AG04449 (cell line): ENCODE results near the gene ATP5PO.

Experiments used
- CTCF ChIA-PET: fragments of 350-600 bp; formaldehyde crosslinking; extraction: SDS; loops from one replicate; lab custom pipeline; 2021; ENCODE audit warnings: antibody characterized with exemption; lab: Yijun Ruan, JAX
- POLR2A ChIA-PET: fragments of 400-600, 350-600 bp; formaldehyde crosslinking; extraction: SDS; loops from one replicate; lab custom pipeline; 2020; ENCODE audit warnings: antibody characterized with exemption, inconsistent platforms; lab: Yijun Ruan, JAX
- DNase-seq: peaks from one replicate; pipeline ENCODE4 v3.0.0-alpha.2; 2010; ENCODE audit warnings: low read depth, low spot score
- H3K4me3 ChIP-seq: 2 replicates; pipeline ENCODE4 v1.5.1; 2011; ENCODE audit warnings: low read depth, mild to moderate bottlenecking, control low read depth, low read length
- TF ChIP-seq, protein P1 (sequence below): IDR thresholded peaks from one replicate; pipeline ENCODE4 v1.5.1; 2011; ENCODE audit warnings: mild to moderate bottlenecking, moderate library complexity, low read length, control low read depth, inconsistent platforms; ENCODE audit not compliant: insufficient read depth; ENCODE audit errors: missing control alignments

ATP5PO gene

DNA sequence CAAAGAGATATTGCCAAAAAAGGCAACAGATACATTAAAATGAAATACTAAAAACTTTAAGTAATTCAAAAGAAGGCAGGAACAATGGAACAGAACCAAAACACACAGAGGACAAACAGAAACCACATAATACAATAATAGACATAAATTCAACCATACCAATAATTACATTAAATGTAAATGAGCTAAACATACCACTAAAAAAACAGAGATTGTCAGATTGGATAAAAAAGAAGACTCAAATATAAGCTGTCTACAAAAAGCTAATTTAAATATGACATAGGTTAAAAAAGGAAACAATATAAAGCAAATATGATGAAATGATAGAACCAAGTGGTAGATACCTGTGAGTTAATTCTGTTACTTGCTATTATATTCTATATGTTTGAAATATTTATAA lies 44.1 kb upstream of the ATP5PO start:
- TF ChIP-seq, protein P1, sequence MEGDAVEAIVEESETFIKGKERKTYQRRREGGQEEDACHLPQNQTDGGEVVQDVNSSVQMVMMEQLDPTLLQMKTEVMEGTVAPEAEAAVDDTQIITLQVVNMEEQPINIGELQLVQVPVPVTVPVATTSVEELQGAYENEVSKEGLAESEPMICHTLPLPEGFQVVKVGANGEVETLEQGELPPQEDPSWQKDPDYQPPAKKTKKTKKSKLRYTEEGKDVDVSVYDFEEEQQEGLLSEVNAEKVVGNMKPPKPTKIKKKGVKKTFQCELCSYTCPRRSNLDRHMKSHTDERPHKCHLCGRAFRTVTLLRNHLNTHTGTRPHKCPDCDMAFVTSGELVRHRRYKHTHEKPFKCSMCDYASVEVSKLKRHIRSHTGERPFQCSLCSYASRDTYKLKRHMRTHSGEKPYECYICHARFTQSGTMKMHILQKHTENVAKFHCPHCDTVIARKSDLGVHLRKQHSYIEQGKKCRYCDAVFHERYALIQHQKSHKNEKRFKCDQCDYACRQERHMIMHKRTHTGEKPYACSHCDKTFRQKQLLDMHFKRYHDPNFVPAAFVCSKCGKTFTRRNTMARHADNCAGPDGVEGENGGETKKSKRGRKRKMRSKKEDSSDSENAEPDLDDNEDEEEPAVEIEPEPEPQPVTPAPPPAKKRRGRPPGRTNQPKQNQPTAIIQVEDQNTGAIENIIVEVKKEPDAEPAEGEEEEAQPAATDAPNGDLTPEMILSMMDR: no peak
- no peak overlapping the region for H3K4me3 ChIP-seq
- ChIA-PET CTCF (interaction anchor here (0.8 to 1.2 kb wide), 3 partner anchors 18 to 392 kb away, joined by 3 read pairs; no protein-coding TSS in a partner anchor), POLR2A (no interaction called here)
- DNase-seq: no peak

DNA sequence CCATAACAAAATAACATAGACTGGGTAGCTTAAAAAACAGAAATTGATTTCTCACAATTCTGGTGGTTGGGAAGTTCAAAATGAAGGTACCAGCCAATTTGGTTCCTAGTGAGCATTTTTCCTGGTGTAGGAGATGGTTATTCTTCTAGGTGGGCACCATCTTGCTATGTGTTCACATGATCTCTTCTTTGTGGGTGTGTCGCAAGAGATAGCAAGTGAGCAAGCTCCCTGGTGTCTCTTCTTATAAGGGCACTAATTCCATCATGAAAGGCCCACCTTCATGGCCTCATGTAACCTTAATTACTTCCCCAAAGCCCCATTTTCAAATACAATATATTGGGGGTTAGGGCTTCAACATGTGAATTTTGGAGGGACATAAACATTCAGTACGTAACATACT lies 38.8 kb upstream of the ATP5PO start:
- H3K4me3 ChIP-seq: no peak overlapping the region
- CTCF ChIA-PET: interaction anchor here (1.2 to 1.7 kb wide), 2 partner anchors 12 to 31 kb away, joined by 3 to 5 read pairs; no protein-coding TSS in a partner anchor
- no peak for DNase-seq
- TF ChIP-seq, protein P1: no peak
- POLR2A ChIA-PET: no interaction called here

DNA sequence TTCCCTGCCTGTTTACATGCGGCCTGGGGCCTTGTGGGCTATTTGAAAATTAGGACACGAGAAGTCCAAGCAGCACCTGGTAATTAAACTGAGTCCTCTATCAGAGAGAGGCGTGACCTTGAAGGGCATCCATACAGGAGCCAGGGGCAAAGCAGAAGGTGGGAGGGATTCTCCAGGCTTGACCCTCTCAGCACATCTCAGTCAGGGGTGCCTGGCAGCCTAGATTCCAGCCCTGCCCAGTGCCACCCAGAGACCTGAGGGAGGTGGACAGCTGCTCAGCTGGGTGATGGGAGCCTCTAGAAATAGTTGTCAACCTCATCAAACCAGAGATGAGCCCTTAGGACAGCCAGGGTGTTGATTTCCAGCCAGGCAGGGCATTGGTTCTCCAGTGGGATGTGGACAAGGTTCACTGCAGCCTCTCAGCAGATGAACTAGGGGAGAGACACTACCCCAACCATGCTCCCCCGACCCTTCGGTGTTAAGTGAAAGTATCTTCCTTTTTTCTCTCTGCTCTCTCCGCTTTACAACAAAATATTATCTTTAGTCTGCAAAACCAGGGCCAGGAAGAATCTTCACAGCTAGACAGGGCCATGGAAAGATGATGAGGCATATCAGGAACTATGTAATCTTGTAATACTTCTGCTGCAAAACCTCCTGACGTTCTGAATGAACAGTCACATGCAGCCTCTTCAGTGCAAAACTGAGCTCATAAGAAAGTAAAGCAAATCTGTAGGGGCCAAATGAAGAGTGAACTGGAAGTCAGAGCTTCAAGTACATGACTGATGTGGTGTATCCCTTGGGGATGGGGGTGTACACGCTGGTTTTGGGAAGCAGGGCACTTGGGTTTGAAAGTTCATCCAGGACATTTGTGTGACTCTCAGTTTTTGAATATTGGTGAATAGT lies 35.9 kb upstream of the ATP5PO start:
- no peak for DNase-seq
- no peak overlapping the region for H3K4me3 ChIP-seq
- ChIA-PET CTCF (interaction anchor here (0.6 to 1.6 kb wide), 4 partner anchors 14 to 396 kb away, joined by 3 to 5 read pairs (median 3); no protein-coding TSS in a partner anchor), POLR2A (no interaction called here)
- TF ChIP-seq, protein P1: no peak

DNA sequence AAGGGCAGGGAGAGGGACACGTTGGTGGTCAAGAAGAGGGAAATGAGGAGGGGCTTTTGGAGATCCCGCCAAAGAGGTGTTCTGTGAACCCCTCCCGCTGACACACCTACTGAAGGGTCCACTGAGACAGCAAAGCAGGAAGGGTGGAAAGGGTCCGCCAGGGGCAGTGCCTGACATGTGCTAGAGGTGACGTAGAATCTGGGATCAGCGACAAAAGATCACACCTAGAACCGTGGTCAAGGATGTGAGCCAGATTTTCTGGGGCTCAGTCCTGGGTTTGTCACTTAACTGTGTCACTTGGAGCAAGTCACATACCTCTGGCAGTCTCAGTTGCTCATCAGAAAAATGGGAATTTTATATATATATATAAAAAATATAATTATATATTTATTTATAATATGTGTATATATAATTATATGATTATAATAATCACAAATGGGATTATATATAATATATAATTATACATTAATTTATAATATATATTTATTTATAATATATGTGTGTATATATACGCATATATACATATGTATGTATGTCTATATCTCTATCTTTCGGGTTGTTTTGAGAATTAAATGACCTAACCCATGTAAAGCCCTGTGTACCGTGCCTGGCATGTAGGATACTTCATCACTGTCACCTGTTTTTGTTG lies 35.0 kb upstream of the ATP5PO start:
- ChIA-PET CTCF (no interaction called here), POLR2A (interaction anchor here (1.3 kb wide), 1 partner anchor 10 kb away, joined by 5 read pairs; no protein-coding TSS in a partner anchor)
- H3K4me3 ChIP-seq: no peak overlapping the region
- TF ChIP-seq, protein P1: no peak
- DNase-seq: no peak

DNA sequence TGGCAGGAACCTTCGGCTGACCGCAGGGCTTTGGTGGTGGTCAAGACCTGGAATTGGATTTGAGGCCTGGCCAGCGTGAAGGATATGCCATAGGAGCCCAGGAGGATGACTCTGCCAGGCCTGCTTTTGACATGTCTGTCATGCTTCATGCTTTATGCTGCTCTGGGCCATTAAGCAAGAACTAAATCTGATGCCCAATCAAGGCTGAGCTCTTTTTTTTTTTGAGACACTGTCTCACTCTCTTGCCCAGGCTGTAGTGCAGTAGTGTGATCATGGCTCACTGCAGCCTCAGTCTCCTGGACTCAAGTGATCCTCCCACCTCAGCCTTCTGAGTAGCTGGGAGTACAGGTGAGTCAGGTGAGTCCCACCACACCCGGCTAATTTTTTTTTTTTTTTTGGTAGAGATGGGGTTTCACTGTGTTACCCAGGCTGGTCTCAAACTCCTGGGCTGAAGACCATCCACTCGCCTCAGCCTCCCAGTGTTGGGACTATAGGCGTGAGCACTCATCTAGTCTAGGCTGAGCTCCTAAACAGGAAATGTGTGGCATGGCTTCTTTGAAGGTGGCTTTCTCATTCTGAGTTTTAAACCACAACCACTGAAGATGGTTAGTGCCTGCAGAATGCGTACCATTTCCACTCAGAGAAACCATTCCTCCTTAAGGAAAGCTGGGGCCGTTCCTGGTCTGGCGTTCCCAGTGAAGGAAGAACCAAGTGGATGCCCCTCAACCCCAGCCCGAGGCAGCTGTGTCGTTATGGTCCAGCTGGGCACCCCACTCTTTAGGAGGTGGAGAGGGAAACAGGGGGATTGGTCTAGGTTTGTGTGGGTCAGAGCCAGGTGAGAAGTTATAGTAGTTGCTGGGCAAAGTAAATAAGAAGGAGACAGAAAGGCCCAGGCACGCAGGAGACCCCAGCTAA lies 34.2 kb upstream of the ATP5PO start:
- CTCF ChIA-PET: interaction anchor here (0.7 kb wide), 1 partner anchor 11 kb away, joined by 3 read pairs; no protein-coding TSS in a partner anchor
- DNase-seq: no peak
- TF ChIP-seq, protein P1: no peak
- POLR2A ChIA-PET: interaction anchor here (1.3 kb wide), 1 partner anchor 9 kb away, joined by 5 read pairs; no protein-coding TSS in a partner anchor
- H3K4me3 ChIP-seq: no peak overlapping the region
